Measurements from ENCODE around the gene ABR.
"Not testable (repeated sequence)": the region's sequence is repeated elsewhere in the genome, so short reads cannot be mapped to it uniquely, and the experiment has no call there.

The ABR gene

DNA sequence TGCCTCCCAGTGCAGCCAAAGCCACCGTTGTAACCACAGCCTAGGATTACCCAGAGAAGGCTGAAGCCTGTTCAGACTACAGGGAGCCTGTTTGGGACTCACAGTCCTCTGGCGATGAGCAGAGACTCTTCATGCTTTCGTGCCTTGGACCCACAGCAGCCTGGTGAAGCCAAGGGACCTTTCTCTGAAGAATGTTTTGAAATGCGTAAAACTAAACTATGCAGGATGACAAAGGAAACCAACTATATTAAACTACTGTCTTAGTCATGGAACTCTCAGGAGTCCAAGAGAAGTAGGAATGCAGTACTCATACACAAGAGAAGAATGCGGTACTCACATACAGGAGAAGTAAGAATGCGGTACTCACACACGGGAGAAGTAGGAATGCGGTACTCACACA lies 20.9 kb downstream of the ABR start:
- peaks cover 7% of the 10 kb centered on the region; the same call in 1 of the 2 replicates for H3K4me1 ChIP-seq (ENCODE audit: control insufficient read depth, insufficient read depth, low read length)
- no peaks in the 10 kb centered on the region for H3K27me3 ChIP-seq (ENCODE audit: control insufficient read depth, insufficient read depth, low read length)
- no peak overlapping the region for H3K9ac ChIP-seq (ENCODE audit: low read depth, low read length)
- H3K36me3 ChIP-seq (ENCODE audit: control insufficient read depth, insufficient read depth, low read length) = no peaks in the 10 kb centered on the region
- no peak overlapping the region for H3K4me3 ChIP-seq (ENCODE audit: low read depth, low read length)
- no peaks in the 10 kb centered on the region for H3K9me3 ChIP-seq (ENCODE audit: control insufficient read depth, insufficient read depth, low read length)
- no peak overlapping the region for H3K27ac ChIP-seq (ENCODE audit: low read depth, low read length)

DNA sequence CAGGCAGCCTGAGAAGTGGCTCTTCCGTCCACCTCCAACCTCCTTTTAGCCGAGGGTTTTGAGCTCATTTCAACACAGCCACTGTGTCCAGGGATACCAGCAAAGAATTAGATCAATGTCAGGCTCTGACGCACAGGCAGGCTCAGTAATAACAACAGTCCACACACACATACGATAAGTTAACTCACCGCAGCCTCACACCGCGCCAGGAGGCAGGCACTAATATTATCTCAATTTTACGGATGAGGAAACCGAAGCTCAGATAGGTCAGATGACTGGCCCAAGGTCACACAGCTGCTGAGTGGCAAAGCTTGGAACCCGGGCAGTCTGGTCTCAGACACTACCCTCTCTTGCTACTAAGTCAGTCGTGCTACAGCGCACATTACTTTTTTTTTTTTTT lies 22.9 kb downstream of the ABR start:
- H3K4me1 ChIP-seq (ENCODE audit: control insufficient read depth, insufficient read depth, low read length) = peaks cover 7% of the 10 kb centered on the region; the same call in 1 of the 2 replicates
- no peak overlapping the region for H3K9ac ChIP-seq (ENCODE audit: low read depth, low read length)
- H3K9me3 ChIP-seq (ENCODE audit: control insufficient read depth, insufficient read depth, low read length) = no peaks in the 10 kb centered on the region
- H3K27me3 ChIP-seq (ENCODE audit: control insufficient read depth, insufficient read depth, low read length) = no peaks in the 10 kb centered on the region
- H3K36me3 ChIP-seq (ENCODE audit: control insufficient read depth, insufficient read depth, low read length) = no peaks in the 10 kb centered on the region
- no peak overlapping the region for H3K27ac ChIP-seq (ENCODE audit: low read depth, low read length)
- H3K4me3 ChIP-seq (ENCODE audit: low read depth, low read length) = no peak overlapping the region

DNA sequence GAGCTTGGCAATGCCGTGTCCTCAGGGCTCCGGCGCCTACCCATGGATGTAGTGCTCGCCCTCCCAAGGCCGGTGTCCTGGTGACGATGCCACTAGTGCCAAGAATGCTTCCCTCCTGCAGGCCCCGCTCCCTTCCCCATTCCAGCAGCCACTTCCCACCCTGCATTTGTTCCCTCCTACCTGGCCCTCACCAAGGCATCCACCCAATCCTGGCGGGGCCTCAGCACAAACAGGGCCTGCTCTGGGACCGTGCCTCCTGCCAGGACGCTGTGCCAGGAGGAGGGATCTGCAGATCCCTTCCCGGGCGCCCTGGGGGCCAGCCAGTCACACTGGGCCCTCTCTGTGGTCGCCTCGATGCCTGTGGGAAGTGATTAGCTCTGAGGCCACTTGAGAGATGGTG lies 25.1 kb downstream of the ABR start:
- no peaks in the 10 kb centered on the region for H3K36me3 ChIP-seq (ENCODE audit: control insufficient read depth, insufficient read depth, low read length)

DNA sequence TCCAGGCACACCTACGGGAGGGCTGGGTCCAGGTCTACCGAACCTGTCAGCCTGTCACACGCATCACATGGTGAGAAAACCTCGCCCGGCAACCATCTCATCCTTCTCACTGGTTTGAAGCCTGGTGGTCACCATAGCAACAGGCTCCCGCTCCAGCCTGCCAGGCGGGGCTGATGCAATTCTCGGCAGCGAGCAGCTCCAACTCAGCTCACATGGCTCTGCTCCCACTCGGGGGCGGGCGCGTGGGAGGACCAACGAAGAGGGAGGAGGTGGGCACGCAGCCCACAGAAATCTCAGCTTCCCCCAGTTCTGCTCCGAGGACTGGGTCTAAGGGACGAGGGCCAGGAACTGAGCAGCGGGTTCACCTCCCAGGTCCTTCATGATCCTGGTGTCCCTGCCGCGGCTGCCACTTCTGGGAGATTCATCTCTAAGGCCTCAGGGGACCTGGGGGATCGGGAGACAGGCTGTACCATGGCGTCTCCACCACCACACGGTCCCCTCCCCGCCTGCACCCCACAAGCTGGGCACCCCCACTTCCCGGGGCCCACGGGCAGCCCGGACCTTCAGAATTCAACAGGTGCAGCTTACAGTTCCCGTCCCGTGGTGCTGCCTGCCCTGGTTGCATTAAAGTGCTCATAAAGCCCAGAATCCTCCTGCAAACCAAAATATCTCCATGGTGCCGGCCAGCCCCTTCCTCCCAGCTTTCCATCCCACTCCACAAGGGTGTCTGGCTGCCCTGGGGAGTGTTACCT lies 25.8 kb downstream of the ABR start:
- Histone ChIP-seq H3K9me3 (ENCODE audit: control insufficient read depth, insufficient read depth, low read length) (no peaks in the 10 kb centered on the region), H3K27me3 (ENCODE audit: control insufficient read depth, insufficient read depth, low read length) (no peaks in the 10 kb centered on the region), H3K4me1 (ENCODE audit: control insufficient read depth, insufficient read depth, low read length) (no peaks in the 10 kb centered on the region), H3K4me3 (ENCODE audit: low read depth, low read length) (no peak overlapping the region), H3K9ac (ENCODE audit: low read depth, low read length) (no peak overlapping the region), H3K27ac (ENCODE audit: low read depth, low read length) (no peak overlapping the region), H3K36me3 (ENCODE audit: control insufficient read depth, insufficient read depth, low read length) (no peaks in the 10 kb centered on the region)

More for the DNA sequence above, 25.1 kb downstream of the ABR start:
- H3K4me1 ChIP-seq (ENCODE audit: control insufficient read depth, insufficient read depth, low read length) = no peaks in the 10 kb centered on the region
- no peak overlapping the region for H3K27ac ChIP-seq (ENCODE audit: low read depth, low read length)
- H3K9me3 ChIP-seq (ENCODE audit: control insufficient read depth, insufficient read depth, low read length) = no peaks in the 10 kb centered on the region
- H3K27me3 ChIP-seq (ENCODE audit: control insufficient read depth, insufficient read depth, low read length) = no peaks in the 10 kb centered on the region
- H3K4me3 ChIP-seq (ENCODE audit: low read depth, low read length) = no peak overlapping the region
- H3K9ac ChIP-seq (ENCODE audit: low read depth, low read length) = no peak overlapping the region; the same call in 1 of the 2 replicates

DNA sequence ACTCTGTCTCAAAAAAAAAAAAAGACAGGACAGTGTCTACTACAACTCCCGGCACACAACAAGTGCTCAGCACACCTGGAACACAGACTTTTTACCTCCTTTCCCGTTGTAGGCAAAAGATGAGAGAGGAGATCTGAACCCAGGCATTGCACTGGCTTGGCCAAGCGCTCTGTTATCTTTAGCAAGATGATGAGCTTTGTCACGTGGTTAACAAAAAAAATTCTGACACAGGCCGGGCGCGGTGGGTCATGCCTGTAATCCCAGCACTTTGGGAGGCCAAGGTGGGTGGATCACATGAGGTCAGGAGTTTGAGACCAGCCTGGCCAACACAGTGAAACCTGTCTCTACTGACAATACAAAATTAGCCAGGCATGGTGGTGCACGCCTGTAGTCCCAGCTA lies 27.2 kb downstream of the ABR start:
- not testable (repeated sequence) for H3K9me3 ChIP-seq (ENCODE audit: control insufficient read depth, insufficient read depth, low read length); H3K4me3 ChIP-seq (ENCODE audit: low read depth, low read length); H3K9ac ChIP-seq (ENCODE audit: low read depth, low read length); H3K4me1 ChIP-seq (ENCODE audit: control insufficient read depth, insufficient read depth, low read length); H3K27me3 ChIP-seq (ENCODE audit: control insufficient read depth, insufficient read depth, low read length); H3K27ac ChIP-seq (ENCODE audit: low read depth, low read length); H3K36me3 ChIP-seq (ENCODE audit: control insufficient read depth, insufficient read depth, low read length)

DNA sequence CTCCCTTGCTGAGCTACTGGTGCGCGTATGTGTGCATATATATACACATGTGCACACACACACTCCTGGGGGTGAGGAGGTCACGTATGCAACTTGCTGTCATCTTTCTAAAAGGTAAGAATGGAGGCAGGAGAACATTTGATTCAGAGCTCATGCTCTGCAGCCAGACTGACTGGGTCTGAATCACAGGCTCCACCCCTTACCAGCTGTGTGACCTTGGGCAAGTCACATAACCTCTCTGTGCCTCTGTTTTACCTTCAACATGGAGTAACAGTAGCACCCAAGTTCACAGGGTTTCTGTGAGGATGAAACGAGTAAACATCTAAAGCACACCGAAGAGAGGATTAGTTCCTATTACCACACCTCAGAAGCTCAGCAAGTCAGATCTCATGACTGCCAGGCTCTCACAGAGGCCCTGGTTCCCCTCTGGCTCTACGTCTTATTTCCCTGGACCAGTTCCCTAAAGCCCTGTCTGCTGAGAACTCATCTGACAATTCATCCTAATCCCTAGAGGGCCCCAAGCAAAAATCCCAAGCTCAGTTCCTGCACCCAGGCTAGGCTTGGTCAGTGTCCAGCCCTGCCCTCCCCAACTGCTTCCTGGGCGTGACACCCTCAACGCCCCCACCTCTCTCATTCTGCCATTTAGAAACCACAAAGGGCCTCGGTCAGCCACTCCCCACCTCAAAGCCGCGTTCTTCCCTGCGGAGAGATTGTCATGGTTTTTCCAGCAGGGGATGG lies 28.7 kb downstream of the ABR start:
- H3K36me3 ChIP-seq (ENCODE audit: control insufficient read depth, insufficient read depth, low read length) = no peaks in the 10 kb centered on the region
- H3K4me1 ChIP-seq (ENCODE audit: control insufficient read depth, insufficient read depth, low read length) = no peaks in the 10 kb centered on the region
- H3K9me3 ChIP-seq (ENCODE audit: control insufficient read depth, insufficient read depth, low read length) = no peaks in the 10 kb centered on the region
- H3K9ac ChIP-seq (ENCODE audit: low read depth, low read length) = no peak overlapping the region
- H3K4me3 ChIP-seq (ENCODE audit: low read depth, low read length) = no peak overlapping the region
- H3K27ac ChIP-seq (ENCODE audit: low read depth, low read length) = no peak overlapping the region
- H3K27me3 ChIP-seq (ENCODE audit: control insufficient read depth, insufficient read depth, low read length) = no peaks in the 10 kb centered on the region

DNA sequence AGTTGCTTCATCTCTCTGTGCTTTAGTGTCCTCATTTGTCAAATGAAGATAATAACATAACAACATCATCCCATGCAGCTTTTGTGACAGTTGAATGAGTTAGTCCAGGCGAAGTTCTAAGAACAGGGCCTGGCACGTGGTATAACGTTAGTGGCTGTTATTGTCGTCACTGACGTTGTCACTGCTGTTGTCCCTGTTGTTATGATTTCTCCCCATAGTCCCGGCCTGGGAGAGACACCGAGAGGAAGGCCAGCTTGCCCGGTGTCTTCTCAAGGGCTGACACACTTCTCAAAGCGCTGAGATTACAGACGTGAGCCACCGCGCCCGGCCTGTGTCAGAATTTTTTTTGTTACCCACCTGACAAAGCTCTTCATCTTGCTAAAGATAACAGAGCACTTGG lies 29.9 kb downstream of the ABR start:
- H3K4me3 ChIP-seq (ENCODE audit: low read depth, low read length) = no peak overlapping the region
- H3K27ac ChIP-seq (ENCODE audit: low read depth, low read length) = no peak overlapping the region
- no peaks in the 10 kb centered on the region for H3K9me3 ChIP-seq (ENCODE audit: control insufficient read depth, insufficient read depth, low read length)
- no peaks in the 10 kb centered on the region for H3K27me3 ChIP-seq (ENCODE audit: control insufficient read depth, insufficient read depth, low read length)
- H3K9ac ChIP-seq (ENCODE audit: low read depth, low read length) = no peak overlapping the region
- no peaks in the 10 kb centered on the region for H3K36me3 ChIP-seq (ENCODE audit: control insufficient read depth, insufficient read depth, low read length)
- no peaks in the 10 kb centered on the region for H3K4me1 ChIP-seq (ENCODE audit: control insufficient read depth, insufficient read depth, low read length)

DNA sequence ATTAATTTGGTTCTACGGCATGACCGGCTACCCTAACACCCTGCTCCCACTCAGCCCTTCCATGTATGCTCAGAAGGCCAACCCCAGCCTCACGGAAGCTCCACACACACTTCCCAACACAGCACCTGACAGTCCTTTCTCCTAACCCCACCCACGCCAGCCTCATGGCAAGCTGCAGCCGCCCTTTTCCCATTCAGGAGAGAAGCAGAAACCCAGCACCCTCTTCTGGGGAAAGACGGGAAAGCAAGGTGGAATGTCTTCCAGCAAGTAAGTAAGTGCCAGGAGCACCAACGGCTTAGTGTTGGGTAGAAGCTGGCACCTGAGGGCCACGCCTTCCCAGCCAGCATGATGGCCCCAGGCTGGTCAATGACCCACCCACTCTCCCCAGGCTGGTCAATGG lies 32.1 kb downstream of the ABR start:
- H3K36me3 ChIP-seq (ENCODE audit: control insufficient read depth, insufficient read depth, low read length) = no peaks in the 10 kb centered on the region
- H3K27me3 ChIP-seq (ENCODE audit: control insufficient read depth, insufficient read depth, low read length) = no peaks in the 10 kb centered on the region
- H3K4me1 ChIP-seq (ENCODE audit: control insufficient read depth, insufficient read depth, low read length) = peaks cover 4% of the 10 kb centered on the region; the same call in 1 of the 2 replicates
- no peaks in the 10 kb centered on the region for H3K9me3 ChIP-seq (ENCODE audit: control insufficient read depth, insufficient read depth, low read length)
- no peak overlapping the region for H3K4me3 ChIP-seq (ENCODE audit: low read depth, low read length)
- no peak overlapping the region for H3K27ac ChIP-seq (ENCODE audit: low read depth, low read length)
- no peak overlapping the region for H3K9ac ChIP-seq (ENCODE audit: low read depth, low read length)

DNA sequence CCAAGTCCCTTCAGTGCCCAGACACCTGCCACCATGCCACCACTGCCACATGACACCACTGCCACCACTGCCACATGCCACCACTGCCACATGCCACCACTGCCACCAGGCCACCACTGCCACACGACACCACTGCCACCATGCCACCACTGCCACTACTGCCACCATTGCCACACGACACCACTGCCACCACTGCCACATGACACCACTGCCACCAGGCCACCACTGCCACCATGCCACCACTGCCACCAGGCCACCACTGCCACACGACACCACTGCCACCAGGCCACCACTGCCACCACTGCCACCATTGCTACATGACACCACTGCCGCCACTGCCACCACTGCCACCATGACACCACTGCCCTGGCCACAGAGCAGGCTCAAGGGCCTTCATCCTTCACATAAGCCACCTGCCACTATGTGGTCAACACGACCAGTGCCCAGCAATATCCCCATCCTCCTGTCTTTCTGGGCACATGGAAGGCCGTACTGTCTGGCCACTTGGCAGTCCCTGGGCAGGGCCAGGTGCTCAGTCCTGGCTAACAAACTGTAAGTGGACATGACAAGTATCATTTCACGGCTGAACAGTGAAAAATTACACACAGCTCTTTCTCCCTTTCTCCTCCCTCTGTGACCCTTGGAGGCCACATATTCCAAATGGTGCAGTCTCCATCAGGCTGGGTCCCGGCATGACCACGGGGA lies 33.1 kb downstream of the ABR start:
- H3K9me3 ChIP-seq (ENCODE audit: control insufficient read depth, insufficient read depth, low read length) = no peaks in the 10 kb centered on the region
- H3K27ac ChIP-seq (ENCODE audit: low read depth, low read length) = no peak overlapping the region
- peaks cover 4% of the 10 kb centered on the region; the same call in 1 of the 2 replicates for H3K4me1 ChIP-seq (ENCODE audit: control insufficient read depth, insufficient read depth, low read length)
- H3K9ac ChIP-seq (ENCODE audit: low read depth, low read length) = no peak overlapping the region
- H3K4me3 ChIP-seq (ENCODE audit: low read depth, low read length) = no peak overlapping the region
- no peaks in the 10 kb centered on the region for H3K27me3 ChIP-seq (ENCODE audit: control insufficient read depth, insufficient read depth, low read length)
- no peaks in the 10 kb centered on the region for H3K36me3 ChIP-seq (ENCODE audit: control insufficient read depth, insufficient read depth, low read length)

DNA sequence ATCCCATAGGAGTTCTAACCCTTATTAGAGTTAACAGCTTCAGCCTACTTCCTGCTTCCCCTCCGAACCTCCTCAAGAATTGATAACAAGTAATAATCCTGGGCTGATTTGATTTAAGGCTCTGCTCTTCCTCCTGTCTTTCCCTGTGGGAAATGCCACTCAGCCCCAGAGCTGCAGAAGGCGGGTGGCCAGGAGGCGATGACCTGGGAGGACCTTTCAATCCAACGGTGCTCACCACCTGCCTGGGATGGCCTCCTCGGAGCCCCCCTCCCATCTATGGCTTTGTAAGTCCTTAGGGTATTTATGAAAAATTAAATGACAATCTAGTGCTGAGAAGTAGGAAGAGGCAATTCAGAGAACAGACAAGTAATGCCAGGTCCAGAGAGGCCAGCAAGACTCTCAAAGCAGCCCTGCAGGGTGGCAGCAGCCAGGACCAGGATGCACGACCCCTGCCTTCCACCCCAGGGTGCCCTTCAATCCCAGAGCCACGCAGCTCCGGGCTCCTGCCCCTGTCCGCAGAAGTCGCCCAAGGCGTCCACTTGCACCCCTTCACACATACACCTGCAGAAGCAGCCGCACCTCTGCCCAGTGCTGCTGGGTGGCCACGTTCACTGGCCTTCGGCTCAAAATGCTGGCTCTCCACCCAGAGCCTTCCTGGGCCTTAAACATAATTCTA lies 34.3 kb downstream of the ABR start:
- no peaks in the 10 kb centered on the region for H3K36me3 ChIP-seq (ENCODE audit: control insufficient read depth, insufficient read depth, low read length)
- H3K9ac ChIP-seq (ENCODE audit: low read depth, low read length) = no peak overlapping the region
- H3K9me3 ChIP-seq (ENCODE audit: control insufficient read depth, insufficient read depth, low read length) = no peaks in the 10 kb centered on the region
- no peak overlapping the region for H3K4me3 ChIP-seq (ENCODE audit: low read depth, low read length)
- peaks cover 4% of the 10 kb centered on the region; the same call in 1 of the 2 replicates for H3K4me1 ChIP-seq (ENCODE audit: control insufficient read depth, insufficient read depth, low read length)
- H3K27ac ChIP-seq (ENCODE audit: low read depth, low read length) = no peak overlapping the region
- H3K27me3 ChIP-seq (ENCODE audit: control insufficient read depth, insufficient read depth, low read length) = no peaks in the 10 kb centered on the region

Data from HUES48 (cell line).